A549 (cell line): Measurements from ENCODE around the gene CDC5L. TPM values are rescaled to one million over a fixed set of nuclear protein-coding genes. Genes with fewer than 3 reads are reported as not detected.

Experiments used
- ATAC-seq, 2 experiments: fragments of 200-7000 bp in 1 of 2; fragments of >200 bp in 1 of 2; cut with Nextera tagmentation in 1 of 2; cut with Tn5 transposase in 1 of 2; 3 replicates each; pipeline versions ENCODE4 v1.8.0 to v1.9.1; 2018 to 2020; ENCODE audit warnings: mild to moderate bottlenecking in 1 of 2, moderate library complexity in 1 of 2
- CTCF ChIA-PET: fragments of 300-600 bp; sonication (Branson Sonifier 250); formaldehyde crosslinking; extraction: SDS; loops from one replicate; lab custom pipeline; 2021; ENCODE audit warnings: antibody characterized with exemption, inconsistent platforms; lab: Yijun Ruan, JAX
- POLR2A ChIA-PET: fragments of 350-600 bp; formaldehyde crosslinking; extraction: SDS; loops from one replicate; lab custom pipeline; 2021; ENCODE audit warnings: antibody characterized with exemption, inconsistent platforms; lab: Yijun Ruan, JAX
- DNase-seq, 2 experiments: peaks; one replicate each; pipeline versions ENCODE4 v3.0.0 to v3.0.0-alpha.2; 2011 to 2016; ENCODE audit warnings: low read depth in 1 of 2, low spot score in 1 of 2
- FAIRE-seq: peaks from 2 replicates; lab custom pipeline; 2011; peaks lifted over from hg19 to GRCh38; lab: Jason Lieb, UNC
- H3K27ac ChIP-seq, 2 experiments: fragments of >200 bp; sonication (Bioruptor Twin); formaldehyde crosslinking; 3 replicates each; pipeline ENCODE4 v1.5.1; 2016 to 2017
- H3K4me1 ChIP-seq: fragments of >200 bp; sonication (Bioruptor Twin); formaldehyde crosslinking; 3 replicates; pipeline ENCODE4 v1.6.1; 2016
- H3K4me2 ChIP-seq: fragments of >200 bp; sonication (Bioruptor Twin); formaldehyde crosslinking; 3 replicates; pipeline ENCODE4 v1.6.1; 2016
- H3K4me3 ChIP-seq: fragments of >200 bp; sonication (Bioruptor Twin); formaldehyde crosslinking; 3 replicates; pipeline ENCODE4 v1.5.1; 2016
- H3K9me3 ChIP-seq: fragments of >200 bp; sonication (Bioruptor Twin); formaldehyde crosslinking; 3 replicates; pipeline ENCODE4 v1.6.1; 2016
- CBX2 ChIP-seq: fragments of 200-600 bp; sonication (generic); IDR thresholded peaks from 2 replicates; pipeline ENCODE4 v1.6.1; 2016; ENCODE audit warnings: low read depth, mild to moderate bottlenecking, borderline replicate concordance
- CBX8 ChIP-seq: fragments of 200-600 bp; sonication (generic); IDR thresholded peaks from 2 replicates; pipeline ENCODE4 v1.6.1; 2016
- CHD2 ChIP-seq: fragments of 150-350 bp; IDR thresholded peaks from 2 replicates; pipeline ENCODE4 v1.6.1; 2014; ENCODE audit warnings: low read length; ENCODE audit not compliant: partially characterized antibody
- CHD4 ChIP-seq: fragments of 200-600 bp; sonication (generic); IDR thresholded peaks from 2 replicates; pipeline ENCODE4 v1.6.1; 2016; ENCODE audit warnings: antibody characterized with exemption, mild to moderate bottlenecking, borderline replicate concordance
- ESRRA ChIP-seq: fragments of 150-350 bp; IDR thresholded peaks from 2 replicates; pipeline ENCODE4 v1.6.1; 2014; ENCODE audit warnings: mild to moderate bottlenecking, low read length, borderline replicate concordance
- HDAC2 ChIP-seq: fragments of 200-600 bp; sonication (generic); IDR thresholded peaks from 2 replicates; pipeline ENCODE4 v1.6.1; 2016
- HEYL ChIP-seq: fragments of 250-450 bp; sonication (Bioruptor Pico); IDR thresholded peaks from 2 replicates; pipeline ENCODE4 v1.8.0; 2021; ENCODE audit warnings: mild to moderate bottlenecking, moderate library complexity
- HOXA7 ChIP-seq: fragments of 250-450 bp; sonication (Bioruptor Pico); IDR thresholded peaks from 2 replicates; pipeline ENCODE4 v1.5.0; 2020; ENCODE audit warnings: mild to moderate bottlenecking, moderate library complexity
- HOXB13 ChIP-seq: fragments of 250-450 bp; sonication (Bioruptor Pico); IDR thresholded peaks from 2 replicates; pipeline ENCODE4 v1.5.0; 2020; ENCODE audit warnings: low read depth, mild to moderate bottlenecking, moderate library complexity
- HOXB5 ChIP-seq: fragments of 250-450 bp; sonication (Bioruptor Pico); IDR thresholded peaks from 2 replicates; pipeline ENCODE4 v1.5.0; 2020; ENCODE audit warnings: mild to moderate bottlenecking, moderate library complexity
- MAFK ChIP-seq: fragments of 450-650 bp; IDR thresholded peaks from 2 replicates; pipeline ENCODE4 v1.6.1; 2014; ENCODE audit not compliant: partially characterized antibody
- NFE2L2 ChIP-seq: fragments of 150-350 bp; conservative IDR thresholded peaks from 2 replicates; pipeline ENCODE4 v1.6.1; 2014; ENCODE audit warnings: low read length
- NR3C1 ChIP-seq: fragments of >200 bp; sonication (Bioruptor Twin); formaldehyde crosslinking; IDR thresholded peaks from 3 replicates; pipeline ENCODE4 v1.6.1; 2017
- RARB ChIP-seq: fragments of 250-450 bp; sonication (Bioruptor Pico); IDR thresholded peaks from 2 replicates; pipeline ENCODE4 v1.8.0; 2021; ENCODE audit warnings: mild to moderate bottlenecking, moderate library complexity
- RCOR1 ChIP-seq: fragments of 150-350 bp; IDR thresholded peaks from 2 replicates; pipeline ENCODE4 v1.6.1; 2014; ENCODE audit warnings: antibody characterized with exemption, low read length, low read depth
- RFX5 ChIP-seq: fragments of 450-650 bp; IDR thresholded peaks from 2 replicates; pipeline ENCODE4 v1.7.1; 2014; ENCODE audit warnings: antibody characterized with exemption, mild to moderate bottlenecking, moderate library complexity
- RNF2 ChIP-seq: fragments of 200-600 bp; sonication (generic); IDR thresholded peaks from 2 replicates; pipeline ENCODE4 v1.6.1; 2016; ENCODE audit warnings: low read depth, mild to moderate bottlenecking, antibody characterized with exemption, moderate library complexity, borderline replicate concordance
- SMC3 ChIP-seq: fragments of >200 bp; sonication (Bioruptor Twin); formaldehyde crosslinking; IDR thresholded peaks from 3 replicates; pipeline ENCODE4 v1.6.1; 2018; ENCODE audit warnings: inconsistent platforms
- SREBF2 ChIP-seq: fragments of 450-650 bp; IDR thresholded peaks from 2 replicates; pipeline ENCODE4 v1.6.1; 2014; ENCODE audit warnings: mild to moderate bottlenecking, moderate library complexity
- TFCP2L1 ChIP-seq: fragments of 250-450 bp; sonication (Bioruptor Pico); IDR thresholded peaks from 2 replicates; pipeline ENCODE4 v1.5.0; 2021; ENCODE audit warnings: mild to moderate bottlenecking
- ZC3H11A ChIP-seq: fragments of 450-650 bp; IDR thresholded peaks from 2 replicates; pipeline ENCODE4 v1.6.1; 2014; ENCODE audit warnings: antibody characterized with exemption, mild to moderate bottlenecking
- ZNF302 ChIP-seq: fragments of 250-450 bp; sonication (Bioruptor Pico); IDR thresholded peaks from 2 replicates; pipeline ENCODE4 v1.9.0; 2021; ENCODE audit warnings: inconsistent platforms, mild to moderate bottlenecking, moderate library complexity
- WGBS: methylation state at CpG from one replicate; pipeline ENCODE4 v1.1.6; 2017; ENCODE audit errors: missing lambda C conversion rate; 5-methylcytosine and 5-hydroxymethylcytosine counted together
- polyA plus RNA-seq, 4 experiments: library from polyadenylated mRNA; depleted of rRNA in 3 of 4; stranded (reverse); fragments of >200 nt; fragmentation: RNase III in 1 of 4; extraction: RNeasy Plus Mini Kit Qiagen cat#74134 plus additional on column Dnase treatment in 1 of 4; gene quantifications; 2 replicates in 3 of 4; 3 replicates in 1 of 4; pipeline ENCODE4 v1.2.3, GENCODE V29; 2011 to 2017
- TF ChIP-seq, protein P1 (sequence below): fragments of >200 bp; sonication (Bioruptor Twin); formaldehyde crosslinking; IDR thresholded peaks from 3 replicates; pipeline ENCODE4 v1.5.1; 2016
- TF ChIP-seq, protein P2 (sequence below): fragments of 450-650 bp; IDR thresholded peaks from 2 replicates; pipeline ENCODE4 v1.6.1; 2014; ENCODE audit warnings: antibody characterized with exemption
- TF ChIP-seq, protein P3 (sequence below): IDR thresholded peaks from 2 replicates; pipeline ENCODE4 v1.6.1; 2012; ENCODE audit warnings: low read depth, borderline replicate concordance
- TF ChIP-seq, protein P4 (sequence below): fragments of 150-350 bp; IDR thresholded peaks from 2 replicates; pipeline ENCODE4 v1.6.1; 2014; ENCODE audit warnings: low read depth, mild to moderate bottlenecking, low read length
- TF ChIP-seq, protein P5 (sequence below): IDR thresholded peaks from 2 replicates; pipeline ENCODE4 v1.6.1; 2012
- TF ChIP-seq, protein P6 (sequence below): fragments of 200-600 bp; sonication (generic); IDR thresholded peaks from 2 replicates; pipeline ENCODE4 v1.6.1; 2016; ENCODE audit warnings: antibody characterized with exemption, mild to moderate bottlenecking, moderate library complexity

The CDC5L gene
- polyA plus RNA-seq, 2 of the 4 experiments (the other 2 are of a cell fraction): 12.8 to 20.5 TPM

DNA sequence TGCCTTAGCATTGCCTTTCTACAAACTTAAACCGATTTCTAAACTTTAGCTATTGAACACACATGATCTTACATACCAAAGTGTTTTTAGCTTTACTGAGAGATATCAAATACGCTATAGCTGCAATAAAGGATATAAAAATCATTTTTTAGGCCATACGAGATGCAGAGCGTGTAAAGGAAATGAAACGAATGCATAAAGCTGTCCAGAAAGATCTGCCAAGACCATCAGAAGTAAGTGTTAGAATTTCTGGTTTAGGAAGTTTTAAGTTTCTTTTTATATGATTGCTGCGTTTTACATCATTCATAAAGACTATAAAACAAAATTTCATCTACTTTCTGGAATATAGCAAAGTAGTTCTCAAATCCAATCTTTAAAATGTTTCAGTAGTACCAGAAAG, 38.4 kb downstream of the CDC5L start:
- ATAC-seq: no peak
- H3K4me3 ChIP-seq: no peak overlapping the region
- TF ChIP-seq RNF2: no peak
- TF ChIP-seq RCOR1: no peak
- TF ChIP-seq NFE2L2: no peak
- TF ChIP-seq RARB: no peak
- TF ChIP-seq HOXB5 (CRISPR knock-in tag): no peak
- TF ChIP-seq, protein P1, sequence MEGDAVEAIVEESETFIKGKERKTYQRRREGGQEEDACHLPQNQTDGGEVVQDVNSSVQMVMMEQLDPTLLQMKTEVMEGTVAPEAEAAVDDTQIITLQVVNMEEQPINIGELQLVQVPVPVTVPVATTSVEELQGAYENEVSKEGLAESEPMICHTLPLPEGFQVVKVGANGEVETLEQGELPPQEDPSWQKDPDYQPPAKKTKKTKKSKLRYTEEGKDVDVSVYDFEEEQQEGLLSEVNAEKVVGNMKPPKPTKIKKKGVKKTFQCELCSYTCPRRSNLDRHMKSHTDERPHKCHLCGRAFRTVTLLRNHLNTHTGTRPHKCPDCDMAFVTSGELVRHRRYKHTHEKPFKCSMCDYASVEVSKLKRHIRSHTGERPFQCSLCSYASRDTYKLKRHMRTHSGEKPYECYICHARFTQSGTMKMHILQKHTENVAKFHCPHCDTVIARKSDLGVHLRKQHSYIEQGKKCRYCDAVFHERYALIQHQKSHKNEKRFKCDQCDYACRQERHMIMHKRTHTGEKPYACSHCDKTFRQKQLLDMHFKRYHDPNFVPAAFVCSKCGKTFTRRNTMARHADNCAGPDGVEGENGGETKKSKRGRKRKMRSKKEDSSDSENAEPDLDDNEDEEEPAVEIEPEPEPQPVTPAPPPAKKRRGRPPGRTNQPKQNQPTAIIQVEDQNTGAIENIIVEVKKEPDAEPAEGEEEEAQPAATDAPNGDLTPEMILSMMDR: no peak
- no peak for TF ChIP-seq ESRRA
- no peak for TF ChIP-seq RFX5
- no peak for TF ChIP-seq ZNF302
- TF ChIP-seq SREBF2: no peak
- no peak for TF ChIP-seq SMC3
- TF ChIP-seq HDAC2: no peak
- TF ChIP-seq MAFK: no peak
- TF ChIP-seq, all 56 proteins: peak for 0
- FAIRE-seq (no peak), DNase-seq (no peak)
- H3K9me3 ChIP-seq: no peaks in the 10 kb centered on the region
- WGBS: 94% methylated on average over 6 of the region's 6 CpGs
- peaks cover 10% of the 10 kb centered on the region; the same call in 2 of the 3 replicates for H3K4me1 ChIP-seq
- H3K4me2 ChIP-seq: no peak overlapping the region
- POLR2A ChIA-PET: no interaction called here
- H3K27ac ChIP-seq: no peak overlapping the region
- CTCF ChIA-PET: no interaction called here

DNA sequence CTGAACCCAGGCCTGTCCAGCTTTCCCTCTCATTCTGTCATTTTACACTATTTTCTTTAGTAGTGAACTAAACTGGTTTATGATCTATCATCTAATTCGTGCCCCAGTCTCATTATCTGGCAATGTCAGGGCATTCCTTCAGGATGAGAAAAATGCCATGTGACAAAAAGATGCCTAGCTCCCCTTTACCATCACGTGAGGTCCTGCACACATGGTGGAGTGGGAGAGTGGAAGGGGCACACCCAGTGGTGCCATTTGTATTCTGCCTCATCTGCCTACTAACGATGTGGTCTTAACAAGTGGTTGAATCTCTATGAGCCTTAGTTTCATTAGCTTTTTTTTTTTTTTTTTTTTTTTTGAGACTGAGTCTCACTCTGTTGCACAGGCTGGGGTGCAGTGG, 41.2 kb downstream of the CDC5L start:
- H3K4me2 ChIP-seq: no peak overlapping the region
- ChIA-PET POLR2A (no interaction called here), CTCF (interaction anchor here (1.1 to 6.4 kb wide), 4 partner anchors 19 to 47 kb away, joined by 3 to 56 read pairs (median 5); no protein-coding TSS in a partner anchor)
- ATAC-seq: no peak
- no peak for TF ChIP-seq NR3C1
- TF ChIP-seq HDAC2: no peak
- no peak for TF ChIP-seq ZNF302
- no peak for TF ChIP-seq HOXA7 (CRISPR knock-in tag)
- TF ChIP-seq, protein P2, sequence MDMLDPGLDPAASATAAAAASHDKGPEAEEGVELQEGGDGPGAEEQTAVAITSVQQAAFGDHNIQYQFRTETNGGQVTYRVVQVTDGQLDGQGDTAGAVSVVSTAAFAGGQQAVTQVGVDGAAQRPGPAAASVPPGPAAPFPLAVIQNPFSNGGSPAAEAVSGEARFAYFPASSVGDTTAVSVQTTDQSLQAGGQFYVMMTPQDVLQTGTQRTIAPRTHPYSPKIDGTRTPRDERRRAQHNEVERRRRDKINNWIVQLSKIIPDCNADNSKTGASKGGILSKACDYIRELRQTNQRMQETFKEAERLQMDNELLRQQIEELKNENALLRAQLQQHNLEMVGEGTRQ: no peak
- no peak for TF ChIP-seq CHD2
- TF ChIP-seq, protein P3, sequence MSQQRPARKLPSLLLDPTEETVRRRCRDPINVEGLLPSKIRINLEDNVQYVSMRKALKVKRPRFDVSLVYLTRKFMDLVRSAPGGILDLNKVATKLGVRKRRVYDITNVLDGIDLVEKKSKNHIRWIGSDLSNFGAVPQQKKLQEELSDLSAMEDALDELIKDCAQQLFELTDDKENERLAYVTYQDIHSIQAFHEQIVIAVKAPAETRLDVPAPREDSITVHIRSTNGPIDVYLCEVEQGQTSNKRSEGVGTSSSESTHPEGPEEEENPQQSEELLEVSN: no peak
- no peak for DNase-seq
- H3K4me3 ChIP-seq: no peak overlapping the region
- no peak overlapping the region for H3K27ac ChIP-seq
- no peaks in the 10 kb centered on the region for H3K9me3 ChIP-seq
- 0 out of 3 replicates have a peak, but pooled peaks cover 3% of the 10 kb centered on the region for H3K4me1 ChIP-seq
- no peak for FAIRE-seq
- WGBS: 92% methylated on average over 3 of the region's 3 CpGs

DNA sequence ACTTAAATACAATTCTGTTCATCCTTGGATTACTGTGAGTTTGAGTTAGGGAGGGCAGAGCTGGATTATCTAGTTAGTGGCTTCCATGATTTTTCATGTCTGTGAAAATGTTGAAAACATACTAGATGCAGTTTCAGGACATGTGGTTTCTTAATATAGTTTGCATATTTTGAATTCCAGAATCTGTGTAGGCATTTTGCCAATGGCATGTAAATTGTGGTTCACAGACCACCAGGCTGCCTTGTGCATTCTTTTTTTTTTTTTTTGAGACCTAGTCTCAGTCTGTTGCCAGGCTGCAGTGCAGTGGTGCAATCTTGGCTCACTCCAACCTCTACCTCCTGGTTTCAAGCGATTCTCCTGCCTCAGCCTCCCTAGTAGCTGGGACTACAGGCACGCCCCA, 42.8 kb downstream of the CDC5L start:
- no peak overlapping the region for H3K27ac ChIP-seq
- ChIA-PET CTCF (interaction anchor here (0.7 to 6.4 kb wide), 7 partner anchors 9 to 45 kb away, joined by 3 to 56 read pairs (median 7); no protein-coding TSS in a partner anchor), POLR2A (no interaction called here)
- H3K4me3 ChIP-seq: no peak overlapping the region
- FAIRE-seq (no peak), ATAC-seq (no peak), DNase-seq (no peak)
- 97% methylated on average over 2 of the region's 2 CpGs for WGBS
- H3K4me2 ChIP-seq: no peak overlapping the region
- H3K9me3 ChIP-seq: no peaks in the 10 kb centered on the region
- 0 out of 3 replicates have a peak, but pooled peaks cover 3% of the 10 kb centered on the region for H3K4me1 ChIP-seq
- TF ChIP-seq NR3C1: no peak
- TF ChIP-seq HEYL: no peak
- no peak for TF ChIP-seq TFCP2L1 (CRISPR knock-in tag)
- no peak for TF ChIP-seq ZC3H11A
- no peak for TF ChIP-seq HOXB13 (CRISPR knock-in tag)
- TF ChIP-seq, protein P4, sequence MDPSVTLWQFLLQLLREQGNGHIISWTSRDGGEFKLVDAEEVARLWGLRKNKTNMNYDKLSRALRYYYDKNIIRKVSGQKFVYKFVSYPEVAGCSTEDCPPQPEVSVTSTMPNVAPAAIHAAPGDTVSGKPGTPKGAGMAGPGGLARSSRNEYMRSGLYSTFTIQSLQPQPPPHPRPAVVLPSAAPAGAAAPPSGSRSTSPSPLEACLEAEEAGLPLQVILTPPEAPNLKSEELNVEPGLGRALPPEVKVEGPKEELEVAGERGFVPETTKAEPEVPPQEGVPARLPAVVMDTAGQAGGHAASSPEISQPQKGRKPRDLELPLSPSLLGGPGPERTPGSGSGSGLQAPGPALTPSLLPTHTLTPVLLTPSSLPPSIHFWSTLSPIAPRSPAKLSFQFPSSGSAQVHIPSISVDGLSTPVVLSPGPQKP: no peak
- TF ChIP-seq, protein P3: no peak
- no peak for TF ChIP-seq CHD4
- TF ChIP-seq, protein P5, sequence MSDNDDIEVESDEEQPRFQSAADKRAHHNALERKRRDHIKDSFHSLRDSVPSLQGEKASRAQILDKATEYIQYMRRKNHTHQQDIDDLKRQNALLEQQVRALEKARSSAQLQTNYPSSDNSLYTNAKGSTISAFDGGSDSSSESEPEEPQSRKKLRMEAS: no peak
- TF ChIP-seq, protein P6, sequence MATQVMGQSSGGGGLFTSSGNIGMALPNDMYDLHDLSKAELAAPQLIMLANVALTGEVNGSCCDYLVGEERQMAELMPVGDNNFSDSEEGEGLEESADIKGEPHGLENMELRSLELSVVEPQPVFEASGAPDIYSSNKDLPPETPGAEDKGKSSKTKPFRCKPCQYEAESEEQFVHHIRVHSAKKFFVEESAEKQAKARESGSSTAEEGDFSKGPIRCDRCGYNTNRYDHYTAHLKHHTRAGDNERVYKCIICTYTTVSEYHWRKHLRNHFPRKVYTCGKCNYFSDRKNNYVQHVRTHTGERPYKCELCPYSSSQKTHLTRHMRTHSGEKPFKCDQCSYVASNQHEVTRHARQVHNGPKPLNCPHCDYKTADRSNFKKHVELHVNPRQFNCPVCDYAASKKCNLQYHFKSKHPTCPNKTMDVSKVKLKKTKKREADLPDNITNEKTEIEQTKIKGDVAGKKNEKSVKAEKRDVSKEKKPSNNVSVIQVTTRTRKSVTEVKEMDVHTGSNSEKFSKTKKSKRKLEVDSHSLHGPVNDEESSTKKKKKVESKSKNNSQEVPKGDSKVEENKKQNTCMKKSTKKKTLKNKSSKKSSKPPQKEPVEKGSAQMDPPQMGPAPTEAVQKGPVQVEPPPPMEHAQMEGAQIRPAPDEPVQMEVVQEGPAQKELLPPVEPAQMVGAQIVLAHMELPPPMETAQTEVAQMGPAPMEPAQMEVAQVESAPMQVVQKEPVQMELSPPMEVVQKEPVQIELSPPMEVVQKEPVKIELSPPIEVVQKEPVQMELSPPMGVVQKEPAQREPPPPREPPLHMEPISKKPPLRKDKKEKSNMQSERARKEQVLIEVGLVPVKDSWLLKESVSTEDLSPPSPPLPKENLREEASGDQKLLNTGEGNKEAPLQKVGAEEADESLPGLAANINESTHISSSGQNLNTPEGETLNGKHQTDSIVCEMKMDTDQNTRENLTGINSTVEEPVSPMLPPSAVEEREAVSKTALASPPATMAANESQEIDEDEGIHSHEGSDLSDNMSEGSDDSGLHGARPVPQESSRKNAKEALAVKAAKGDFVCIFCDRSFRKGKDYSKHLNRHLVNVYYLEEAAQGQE: no peak
- no peak for TF ChIP-seq CBX8
- TF ChIP-seq CBX2: no peak
